Neural cell (in vitro differentiated cells): ENCODE measurements around the gene RAB3C. TPM values are rescaled to one million over a fixed set of nuclear protein-coding genes. Genes with fewer than 3 reads are reported as not detected.

ENCODE experiments used
- H2AFZ ChIP-seq: fragments of 200-600, 300-800 bp; sonication (generic), shearing (Covaris generic); 2 replicates; pipeline ENCODE4 v1.6.0; 2014; ENCODE audit warnings: low read depth, mild to moderate bottlenecking, antibody characterized with exemption, low read length, moderate library complexity
- H3F3A ChIP-seq: fragments of 200-600 bp; shearing (Covaris generic); 2 replicates; pipeline ENCODE4 v1.6.1; 2016; ENCODE audit warnings: mild to moderate bottlenecking, moderate library complexity, mixed read lengths, antibody characterized with exemption, low read length; ENCODE audit not compliant: insufficient read depth, poor library complexity, severe bottlenecking
- H3K27ac ChIP-seq: fragments of 200-600, 300-800 bp; sonication (generic), shearing (Covaris generic); 2 replicates; pipeline ENCODE4 v1.5.1; 2014; ENCODE audit warnings: mild to moderate bottlenecking, low read length, moderate library complexity
- H3K27me3 ChIP-seq: fragments of 300-800, 200-600 bp; sonication (generic), shearing (Covaris generic); 2 replicates; pipeline ENCODE4 v1.6.0; 2014; ENCODE audit warnings: mild to moderate bottlenecking, low read depth, low read length, moderate library complexity; ENCODE audit not compliant: insufficient read depth
- H3K36me3 ChIP-seq: fragments of 300-800, 200-600 bp; sonication (generic), shearing (Covaris generic); 2 replicates; pipeline ENCODE4 v1.5.1; 2014; ENCODE audit warnings: mild to moderate bottlenecking, antibody characterized with exemption, low read length, moderate library complexity; ENCODE audit not compliant: insufficient read depth
- H3K4me2 ChIP-seq: fragments of 300-800, 200-600 bp; sonication (generic), shearing (Covaris generic); 2 replicates; pipeline ENCODE4 v1.6.0; 2014; ENCODE audit warnings: mild to moderate bottlenecking, low read length
- H3K4me3 ChIP-seq: fragments of 300-800, 200-600 bp; sonication (generic), shearing (Covaris generic); 2 replicates; pipeline ENCODE4 v1.5.1; 2014; ENCODE audit warnings: mild to moderate bottlenecking, low read length, moderate library complexity
- H3K79me2 ChIP-seq: fragments of 200-600 bp; shearing (Covaris generic); replicated peaks from 2 replicates; pipeline ENCODE4 v1.6.0; 2014; ENCODE audit warnings: mild to moderate bottlenecking, low read length, moderate library complexity; ENCODE audit not compliant: insufficient read depth
- H3K9ac ChIP-seq: fragments of 300-800, 200-600 bp; sonication (generic), shearing (Covaris generic); 2 replicates; pipeline ENCODE4 v1.6.1; 2016; ENCODE audit warnings: mild to moderate bottlenecking, low read length, mixed read lengths
- H3K9me2 ChIP-seq: fragments of 200-600 bp; shearing (Covaris generic); 2 replicates; pipeline ENCODE4 v1.6.1; 2016; ENCODE audit warnings: mild to moderate bottlenecking, low read length, mixed read lengths; ENCODE audit not compliant: insufficient read depth
- H3K9me3 ChIP-seq: fragments of 200-600, 300-800 bp; sonication (generic), shearing (Covaris generic); 2 replicates; pipeline ENCODE4 v1.6.1; 2016; ENCODE audit warnings: mild to moderate bottlenecking, mixed run types, low read length, moderate library complexity, mixed read lengths
- H4K20me1 ChIP-seq: fragments of 200-600 bp; shearing (Covaris generic); 2 replicates; pipeline ENCODE4 v1.6.1; 2016; ENCODE audit warnings: mild to moderate bottlenecking, mixed run types; ENCODE audit not compliant: insufficient read depth
- EP300 ChIP-seq: fragments of 450-650 bp; conservative IDR thresholded peaks from 2 replicates; pipeline ENCODE4 v1.6.1; 2014; ENCODE audit warnings: antibody characterized with exemption, mild to moderate bottlenecking, moderate library complexity; ENCODE audit not compliant: poor library complexity, severe bottlenecking
- EZH2 ChIP-seq: fragments of 200-600, 300-800 bp; shearing (Covaris generic), sonication (generic); IDR thresholded peaks from 2 replicates; pipeline ENCODE4 v1.6.1; 2014; ENCODE audit warnings: antibody characterized with exemption, low read length, borderline replicate concordance, mild to moderate bottlenecking; ENCODE audit not compliant: insufficient read depth, poor library complexity, severe bottlenecking
- MXI1 ChIP-seq: fragments of 450-650 bp; conservative IDR thresholded peaks from 2 replicates; pipeline ENCODE4 v1.6.1; 2014; ENCODE audit warnings: antibody characterized with exemption, mild to moderate bottlenecking; ENCODE audit not compliant: poor library complexity, severe bottlenecking
- POLR2AphosphoS5 ChIP-seq: IDR thresholded peaks from 2 replicates; pipeline ENCODE4 v1.6.1; 2012
- RAD21 ChIP-seq: fragments of 450-650 bp; conservative IDR thresholded peaks from 2 replicates; pipeline ENCODE4 v1.6.1; 2014; ENCODE audit warnings: antibody characterized with exemption, mild to moderate bottlenecking, moderate library complexity
- SMC3 ChIP-seq: fragments of 450-650 bp; conservative IDR thresholded peaks from 2 replicates; pipeline ENCODE4 v1.6.1; 2014; ENCODE audit warnings: antibody characterized with exemption, mild to moderate bottlenecking, moderate library complexity; ENCODE audit not compliant: poor library complexity
- TAF1 ChIP-seq: IDR thresholded peaks from 2 replicates; pipeline ENCODE4 v1.6.1; 2012; ENCODE audit warnings: low read depth
- polyA plus RNA-seq: library from polyadenylated mRNA; depleted of rRNA; stranded (reverse); fragments of >200 nt; gene quantifications from 2 replicates; pipeline ENCODE4 v1.2.3, GENCODE V29; 2014
- TF ChIP-seq, protein P1 (sequence below): fragments of 450-650 bp; IDR thresholded peaks from 2 replicates; pipeline ENCODE4 v1.5.1; 2014; ENCODE audit warnings: antibody characterized with exemption, mild to moderate bottlenecking, moderate library complexity; ENCODE audit not compliant: poor library complexity, severe bottlenecking
- TF ChIP-seq, protein P2 (sequence below): IDR thresholded peaks from 2 replicates; pipeline ENCODE4 v1.6.1; 2012; ENCODE audit warnings: borderline replicate concordance

Gene RAB3C
- polyA plus RNA-seq, 1 donor from 2014 or later, result 94.3 TPM

DNA sequence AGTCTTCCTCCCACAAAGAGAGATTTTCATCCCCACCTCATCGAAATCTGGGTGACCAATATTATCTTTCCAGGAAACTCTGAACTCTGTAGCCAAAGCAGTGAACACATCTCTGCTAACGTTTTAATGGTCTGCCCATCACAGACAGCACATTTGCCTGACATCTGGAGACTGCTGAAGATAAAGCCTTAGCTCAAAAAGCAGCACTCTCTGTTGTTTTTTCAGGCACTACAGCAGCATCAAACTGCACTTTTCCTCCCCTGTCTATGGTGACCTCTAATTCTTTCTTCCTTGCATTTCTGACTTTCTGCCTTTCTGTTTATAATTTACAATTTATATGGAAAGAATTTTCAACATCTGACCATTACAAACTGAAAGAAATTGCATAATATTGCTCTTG, 66.8 kb downstream of the RAB3C start (continued):
- TF ChIP-seq EZH2, result no peak

DNA sequence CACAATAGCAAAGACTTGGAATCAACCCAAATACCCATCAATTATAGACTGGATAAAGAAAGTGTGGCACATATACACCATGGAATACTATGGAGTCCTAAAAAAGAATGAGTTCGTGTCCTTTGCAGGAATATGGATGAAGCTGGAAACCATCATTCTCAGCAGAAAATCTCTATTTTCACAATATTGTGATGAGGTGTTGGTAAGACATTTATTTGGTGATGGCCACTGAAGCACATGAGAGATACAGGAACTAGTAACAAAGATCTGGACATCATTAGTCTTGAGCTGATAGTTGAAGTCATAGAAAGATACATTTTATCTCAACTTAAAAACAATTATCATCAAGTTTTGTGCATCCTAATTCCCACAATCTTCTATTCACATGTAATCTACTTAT, 70.6 kb downstream of the RAB3C start:
- Histone ChIP-seq H3K4me2 (no peak overlapping the region), H3K27ac (no peak overlapping the region), H3K9me2 (no peaks in the 10 kb centered on the region), H3F3A (no peaks in the 10 kb centered on the region), H3K9ac (no peak overlapping the region), H3K9me3 (no peaks in the 10 kb centered on the region), H3K79me2 (no peaks in the 10 kb centered on the region), H3K4me3 (no peak overlapping the region), H3K27me3 (no peaks in the 10 kb centered on the region), H4K20me1 (no peaks in the 10 kb centered on the region), H3K36me3 (no peaks in the 10 kb centered on the region), H2AFZ (no peak overlapping the region)
- TF ChIP-seq, protein P1, sequence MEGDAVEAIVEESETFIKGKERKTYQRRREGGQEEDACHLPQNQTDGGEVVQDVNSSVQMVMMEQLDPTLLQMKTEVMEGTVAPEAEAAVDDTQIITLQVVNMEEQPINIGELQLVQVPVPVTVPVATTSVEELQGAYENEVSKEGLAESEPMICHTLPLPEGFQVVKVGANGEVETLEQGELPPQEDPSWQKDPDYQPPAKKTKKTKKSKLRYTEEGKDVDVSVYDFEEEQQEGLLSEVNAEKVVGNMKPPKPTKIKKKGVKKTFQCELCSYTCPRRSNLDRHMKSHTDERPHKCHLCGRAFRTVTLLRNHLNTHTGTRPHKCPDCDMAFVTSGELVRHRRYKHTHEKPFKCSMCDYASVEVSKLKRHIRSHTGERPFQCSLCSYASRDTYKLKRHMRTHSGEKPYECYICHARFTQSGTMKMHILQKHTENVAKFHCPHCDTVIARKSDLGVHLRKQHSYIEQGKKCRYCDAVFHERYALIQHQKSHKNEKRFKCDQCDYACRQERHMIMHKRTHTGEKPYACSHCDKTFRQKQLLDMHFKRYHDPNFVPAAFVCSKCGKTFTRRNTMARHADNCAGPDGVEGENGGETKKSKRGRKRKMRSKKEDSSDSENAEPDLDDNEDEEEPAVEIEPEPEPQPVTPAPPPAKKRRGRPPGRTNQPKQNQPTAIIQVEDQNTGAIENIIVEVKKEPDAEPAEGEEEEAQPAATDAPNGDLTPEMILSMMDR, result no peak
- TF ChIP-seq TAF1 (no peak), POLR2AphosphoS5 (no peak), EZH2 (no peak), EP300 (no peak), SMC3 (no peak), RAD21 (no peak), MXI1 (no peak)
- TF ChIP-seq, protein P2, sequence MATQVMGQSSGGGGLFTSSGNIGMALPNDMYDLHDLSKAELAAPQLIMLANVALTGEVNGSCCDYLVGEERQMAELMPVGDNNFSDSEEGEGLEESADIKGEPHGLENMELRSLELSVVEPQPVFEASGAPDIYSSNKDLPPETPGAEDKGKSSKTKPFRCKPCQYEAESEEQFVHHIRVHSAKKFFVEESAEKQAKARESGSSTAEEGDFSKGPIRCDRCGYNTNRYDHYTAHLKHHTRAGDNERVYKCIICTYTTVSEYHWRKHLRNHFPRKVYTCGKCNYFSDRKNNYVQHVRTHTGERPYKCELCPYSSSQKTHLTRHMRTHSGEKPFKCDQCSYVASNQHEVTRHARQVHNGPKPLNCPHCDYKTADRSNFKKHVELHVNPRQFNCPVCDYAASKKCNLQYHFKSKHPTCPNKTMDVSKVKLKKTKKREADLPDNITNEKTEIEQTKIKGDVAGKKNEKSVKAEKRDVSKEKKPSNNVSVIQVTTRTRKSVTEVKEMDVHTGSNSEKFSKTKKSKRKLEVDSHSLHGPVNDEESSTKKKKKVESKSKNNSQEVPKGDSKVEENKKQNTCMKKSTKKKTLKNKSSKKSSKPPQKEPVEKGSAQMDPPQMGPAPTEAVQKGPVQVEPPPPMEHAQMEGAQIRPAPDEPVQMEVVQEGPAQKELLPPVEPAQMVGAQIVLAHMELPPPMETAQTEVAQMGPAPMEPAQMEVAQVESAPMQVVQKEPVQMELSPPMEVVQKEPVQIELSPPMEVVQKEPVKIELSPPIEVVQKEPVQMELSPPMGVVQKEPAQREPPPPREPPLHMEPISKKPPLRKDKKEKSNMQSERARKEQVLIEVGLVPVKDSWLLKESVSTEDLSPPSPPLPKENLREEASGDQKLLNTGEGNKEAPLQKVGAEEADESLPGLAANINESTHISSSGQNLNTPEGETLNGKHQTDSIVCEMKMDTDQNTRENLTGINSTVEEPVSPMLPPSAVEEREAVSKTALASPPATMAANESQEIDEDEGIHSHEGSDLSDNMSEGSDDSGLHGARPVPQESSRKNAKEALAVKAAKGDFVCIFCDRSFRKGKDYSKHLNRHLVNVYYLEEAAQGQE, result no peak

DNA sequence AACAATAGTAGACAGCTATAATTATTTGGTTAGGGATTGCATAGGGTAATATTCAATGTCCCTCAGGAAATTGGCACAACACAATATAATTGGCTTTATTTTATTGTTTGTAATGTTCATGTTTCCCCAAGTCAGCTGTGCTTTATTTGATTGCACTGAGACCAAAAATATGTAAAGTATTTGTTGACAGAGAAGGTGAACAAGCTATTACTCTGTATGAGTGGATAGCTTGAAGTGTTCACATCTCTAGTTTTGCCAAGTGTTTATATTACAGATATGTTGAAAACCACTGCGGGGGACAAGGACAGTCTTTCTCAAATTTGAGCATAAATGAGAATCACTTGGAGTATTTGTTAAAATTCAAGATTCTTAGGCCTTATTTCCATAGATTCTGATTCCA, 83.3 kb downstream of the RAB3C start:
- no peaks in the 10 kb centered on the region for H3K27me3 ChIP-seq
- TF ChIP-seq RAD21, result no peak
- TF ChIP-seq MXI1, result no peak
- no peak for TF ChIP-seq TAF1
- TF ChIP-seq POLR2AphosphoS5, result no peak
- TF ChIP-seq, protein P2, result no peak
- no peak for TF ChIP-seq EP300
- TF ChIP-seq SMC3, result no peak
- TF ChIP-seq, protein P1, result no peak
- no peak for TF ChIP-seq EZH2
- H3K4me3 ChIP-seq, result no peak overlapping the region
- H3K27ac ChIP-seq, result no peak overlapping the region
- no peaks in the 10 kb centered on the region for H3K9me2 ChIP-seq
- no peak overlapping the region for H3K9ac ChIP-seq
- no peaks in the 10 kb centered on the region for H3F3A ChIP-seq
- no peaks in the 10 kb centered on the region for H3K79me2 ChIP-seq
- no peak overlapping the region for H2AFZ ChIP-seq
- H3K9me3 ChIP-seq, result no peaks in the 10 kb centered on the region
- no peaks in the 10 kb centered on the region for H4K20me1 ChIP-seq
- no peak overlapping the region for H3K4me2 ChIP-seq
- no peaks in the 10 kb centered on the region for H3K36me3 ChIP-seq
